GM21367 (cell line): ENCODE measurements around the gene SGCA.

Source experiments
- ATAC-seq: cut with Tn5 transposase; IDR thresholded peaks from one replicate; pipeline ENCODE4 v1.9.1; 2021; ENCODE audit not compliant: unreplicated experiment

SGCA gene

GRCh38 chr17:50192618-50193291 lies 26.9 kb downstream of the SGCA start:
- ATAC-seq, result no peak

- no peak for ATAC-seq
These were observed 28.5 kb downstream of the SGCA start for GRCh38 chr17:50194140-50194933.

GRCh38 chr17:50194934-50195865 lies 29.4 kb downstream of the SGCA start:
- no peak for ATAC-seq

GRCh38 chr17:50196036-50196435 lies 30.2 kb downstream of the SGCA start:
- no peak for ATAC-seq

- no peak for ATAC-seq
These were observed 31.0 kb downstream of the SGCA start for GRCh38 chr17:50196826-50197225.

- no peak for ATAC-seq
These were observed 32.3 kb downstream of the SGCA start for GRCh38 chr17:50198026-50198669.

- ATAC-seq, result no peak
These were observed 33.5 kb downstream of the SGCA start for GRCh38 chr17:50199211-50199802.

- no peak for ATAC-seq
These were observed 34.1 kb downstream of the SGCA start for GRCh38 chr17:50199803-50200456.

GRCh38 chr17:50200457-50201275 lies 34.9 kb downstream of the SGCA start:
- no peak for ATAC-seq

GRCh38 chr17:50201276-50201854 lies 35.6 kb downstream of the SGCA start, which contains the start of gene COL1A1:
TSS of gene COL1A1 (minus strand) at chr17:50201631. CDS start at chr17:50201513, 118 bp downstream.
- ATAC-seq, result no peak

GRCh38 chr17:50203086-50203485 lies 37.3 kb downstream of the SGCA start:
- no peak for ATAC-seq

GRCh38 chr17:50203604-50204345 lies 38.0 kb downstream of the SGCA start:
- no peak for ATAC-seq

- no peak for ATAC-seq
These were observed 38.6 kb downstream of the SGCA start for GRCh38 chr17:50204431-50204830.

GRCh38 chr17:50205111-50205962 lies 39.5 kb downstream of the SGCA start:
- ATAC-seq, result no peak

GRCh38 chr17:50205963-50206505 lies 40.2 kb downstream of the SGCA start:
- ATAC-seq, result no peak

GRCh38 chr17:50206604-50207293 lies 40.9 kb downstream of the SGCA start:
- no peak for ATAC-seq
